HEK293T (cell line): ENCODE data around the gene MPPED1.

Experiments used
- BHLHE40 ChIP-seq: fragments of 450-650 bp; IDR thresholded peaks from 2 replicates; pipeline ENCODE4 v1.6.1; 2016; ENCODE audit warnings: mild to moderate bottlenecking, moderate library complexity, borderline replicate concordance
- ELF4 ChIP-seq: fragments of 450-650 bp; IDR thresholded peaks from 2 replicates; pipeline ENCODE4 v1.6.1; 2017; ENCODE audit warnings: antibody characterized with exemption
- FOXA1 ChIP-seq: fragments of 450-650 bp; IDR thresholded peaks from 2 replicates; pipeline ENCODE4 v1.6.1; 2016; ENCODE audit warnings: mild to moderate bottlenecking
- FOXK2 ChIP-seq: fragments of 450-650 bp; IDR thresholded peaks from 2 replicates; pipeline ENCODE4 v1.6.1; 2016; ENCODE audit warnings: mild to moderate bottlenecking
- L3MBTL2 ChIP-seq: fragments of 450-650 bp; conservative IDR thresholded peaks from 2 replicates; pipeline ENCODE4 v1.6.1; 2016; ENCODE audit warnings: mild to moderate bottlenecking
- NFRKB ChIP-seq: fragments of 450-650 bp; IDR thresholded peaks from 2 replicates; pipeline ENCODE4 v1.6.1; 2016; ENCODE audit warnings: mild to moderate bottlenecking, moderate library complexity
- PKNOX1 ChIP-seq: fragments of 450-650 bp; IDR thresholded peaks from 2 replicates; pipeline ENCODE4 v1.6.1; 2016
- SP1 ChIP-seq: fragments of 450-650 bp; IDR thresholded peaks from 2 replicates; pipeline ENCODE4 v1.6.1; 2017
- SUZ12 ChIP-seq: fragments of 450-650 bp; IDR thresholded peaks from 2 replicates; pipeline ENCODE4 v1.6.1; 2016; ENCODE audit warnings: mild to moderate bottlenecking
- TARDBP ChIP-seq: fragments of 450-650 bp; IDR thresholded peaks from 2 replicates; pipeline ENCODE4 v1.6.1; 2016

GRCh38 chr22:43421046-43421665 lies 9.3 kb downstream of the MPPED1 start:
- TF ChIP-seq SUZ12 (no peak), ELF4 (no peak), SP1 (no peak), FOXK2 (no peak), PKNOX1 (no peak), FOXA1 (no peak), BHLHE40 (no peak), NFRKB (no peak), L3MBTL2 (no peak), TARDBP (no peak)
